RCC 7860 (cell line): ENCODE results near the gene CRYGD.
"Not testable (repeated sequence)": the region's sequence is repeated elsewhere in the genome, so short reads cannot be mapped to it uniquely, and the experiment has no call there.

Source experiments
- DNase-seq: peaks from one replicate; pipeline ENCODE4 v3.0.0-alpha.2; 2015; ENCODE audit warnings: low spot score
- FAIRE-seq: peaks from 2 replicates; lab custom pipeline; 2012; peaks lifted over from hg19 to GRCh38; lab: Jason Lieb, UNC

Gene CRYGD

GRCh38 chr2:208130712-208131110 is 6.4 kb upstream of the CRYGD start:
- no peak for FAIRE-seq
- DNase-seq = no peak

GRCh38 chr2:208129744-208130711 is 5.7 kb upstream of the CRYGD start, which contains the start of gene CRYGC:
Gene CRYGC, minus strand, starts transcription at chr2:208129828. Its CDS starts 36 bp downstream, at chr2:208129792.
- FAIRE-seq = no peak
- no peak for DNase-seq

- DNase-seq = no peak
- no peak for FAIRE-seq
Observed at GRCh38 chr2:208128136-208128535, 3.8 kb upstream of the CRYGD start.

- FAIRE-seq = no peak
- DNase-seq = no peak
Observed at GRCh38 chr2:208127090-208127489, 2.8 kb upstream of the CRYGD start.

GRCh38 chr2:208125251-208125650 is 927 bp upstream of the CRYGD start:
- FAIRE-seq (no peak), DNase-seq (no peak)

GRCh38 chr2:208122248-208122647 is 2.1 kb downstream of the CRYGD start:
- FAIRE-seq = peak; percentile 97
- DNase-seq = no peak

GRCh38 chr2:208118918-208119317 is 5.4 kb downstream of the CRYGD start:
- no peak for DNase-seq

GRCh38 chr2:208117390-208117789 is 6.9 kb downstream of the CRYGD start:
- not testable (repeated sequence) for FAIRE-seq, DNase-seq

More at GRCh38 chr2:208118918-208119317, 5.4 kb downstream of the CRYGD start:
- FAIRE-seq = no peak

GRCh38 chr2:208112969-208113368 is 11.4 kb downstream of the CRYGD start:
- FAIRE-seq = no peak

GRCh38 chr2:208112273-208112745 is 12.0 kb downstream of the CRYGD start:
- not testable (repeated sequence) for FAIRE-seq, DNase-seq

More at GRCh38 chr2:208112969-208113368, 11.4 kb downstream of the CRYGD start:
- DNase-seq = no peak

GRCh38 chr2:208103616-208104015 is 20.7 kb downstream of the CRYGD start:
- FAIRE-seq = no peak
- no peak for DNase-seq

GRCh38 chr2:208101716-208102631 is 22.4 kb downstream of the CRYGD start:
- DNase-seq (no peak), FAIRE-seq (no peak)

GRCh38 chr2:208099682-208100470 is 24.4 kb downstream of the CRYGD start:
- FAIRE-seq = no peak

GRCh38 chr2:208098701-208099100 is 25.6 kb downstream of the CRYGD start:
- FAIRE-seq, DNase-seq: not testable (repeated sequence)

More at GRCh38 chr2:208099682-208100470, 24.4 kb downstream of the CRYGD start:
- no peak for DNase-seq

- DNase-seq (no peak), FAIRE-seq (no peak)
Observed at GRCh38 chr2:208098267-208098666, 26.1 kb downstream of the CRYGD start.

- no peak for DNase-seq
- FAIRE-seq = no peak
Observed at GRCh38 chr2:208097801-208098200, 26.5 kb downstream of the CRYGD start.

GRCh38 chr2:208097313-208097712 is 27.0 kb downstream of the CRYGD start:
- FAIRE-seq (no peak), DNase-seq (no peak)

- no peak for DNase-seq
- no peak for FAIRE-seq
Observed at GRCh38 chr2:208096080-208096479, 28.2 kb downstream of the CRYGD start.

- no peak for DNase-seq
- FAIRE-seq = no peak
Observed at GRCh38 chr2:208093128-208093527, 31.2 kb downstream of the CRYGD start.
